Measurements from ENCODE around the gene NECTIN1. TPM values are rescaled to one million over a fixed set of nuclear protein-coding genes. Genes with fewer than 3 reads are reported as not detected.

Gene NECTIN1
- total RNA-seq (2022; extraction: Qiagen RNA extraction), result 8.2 to 10.6 TPM (median 9.2 TPM) in 5 replicates

DNA sequence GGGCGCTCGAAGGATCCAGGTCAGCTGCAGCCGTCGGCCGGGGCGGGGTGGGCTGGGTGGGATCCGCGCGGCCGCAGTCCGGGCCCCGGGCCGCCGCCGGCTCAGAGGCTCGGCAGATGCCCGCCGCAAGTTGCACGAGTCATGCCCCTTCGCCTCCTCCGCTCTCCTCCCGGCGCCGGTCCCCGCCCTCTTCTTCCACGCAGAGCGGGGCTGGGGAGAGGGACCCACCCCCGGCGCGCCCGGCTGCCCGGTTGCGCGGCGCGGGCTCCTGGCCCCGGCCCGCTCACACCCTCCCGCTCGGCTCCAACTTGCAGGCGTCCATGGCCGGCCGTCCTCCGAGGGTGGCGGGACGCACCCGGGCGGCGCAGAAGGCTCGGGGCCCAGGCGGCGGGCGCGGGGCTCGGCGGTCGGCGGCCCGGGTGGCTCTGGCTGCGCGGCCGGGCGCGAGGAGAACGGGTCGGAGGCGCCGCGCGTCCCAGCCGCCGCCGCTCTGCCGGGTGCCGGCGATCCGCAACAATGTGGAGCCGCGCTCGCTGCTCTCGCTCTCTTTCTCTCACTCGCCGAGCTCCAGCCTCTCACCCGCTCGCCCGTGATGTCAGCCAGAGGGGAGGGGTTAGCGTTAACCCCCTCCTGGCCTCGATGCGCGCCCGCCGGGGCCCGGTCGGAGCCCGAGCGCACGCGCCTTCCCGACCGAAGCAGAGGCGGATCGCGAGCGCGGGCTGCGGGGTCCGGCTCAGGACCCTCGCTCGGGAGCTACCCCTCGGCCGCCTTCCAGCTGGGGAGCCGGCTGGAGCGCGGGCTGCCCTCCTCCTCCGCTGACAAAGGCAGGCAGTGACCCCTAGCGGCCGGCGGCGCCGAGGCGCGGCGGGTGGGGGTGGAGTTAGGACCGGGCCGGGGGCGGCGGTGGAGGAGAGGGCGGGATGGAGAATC is at the start of gene NECTIN1:
NECTIN1 (minus strand) TSS at position 550 of the 930 bp plus-strand sequence. CDS start 647 bp downstream, outside the sequence.

All from A549 treated with AZD2906 at 1 μM for 4 hours (cell line).